HepG2 (cell line): ENCODE measurements around the gene TMEM117.

ENCODE experiments used
- CTCF ChIP-seq: sonication (generic); formaldehyde crosslinking; IDR thresholded peaks from 2 replicates; pipeline ENCODE4 v1.5.0; 2020; ENCODE audit warnings: mild to moderate bottlenecking, missing genetic modification reagents, moderate library complexity
- ESRRA ChIP-seq: sonication (generic); formaldehyde crosslinking; IDR thresholded peaks from 2 replicates; pipeline ENCODE4 v1.5.1; 2020; ENCODE audit warnings: mild to moderate bottlenecking, low read depth, missing genetic modification reagents
- EZH2 ChIP-seq: conservative IDR thresholded peaks from 2 replicates; pipeline ENCODE4 v1.6.1; 2012; ENCODE audit warnings: mild to moderate bottlenecking, low read depth, low read length, moderate library complexity
- JUNB ChIP-seq: sonication (generic); formaldehyde crosslinking; IDR thresholded peaks from 2 replicates; pipeline ENCODE4 v1.8.0; 2022; ENCODE audit warnings: missing genetic modification reagents, mild to moderate bottlenecking, borderline replicate concordance
- POLR2AphosphoS5 ChIP-seq: IDR thresholded peaks from 2 replicates; pipeline ENCODE4 v1.6.1; 2012; ENCODE audit warnings: low read depth, low read length
- RBFOX2 ChIP-seq: fragments of 200-400 bp; formaldehyde crosslinking; IDR thresholded peaks from 2 replicates; pipeline ENCODE4 v1.6.1; 2017; ENCODE audit warnings: low read depth, mild to moderate bottlenecking, low read length
- RFXANK ChIP-seq: IDR thresholded peaks from 2 replicates; pipeline ENCODE4 v1.6.1; 2016
- RNF2 ChIP-seq: fragments of 450-650 bp; conservative IDR thresholded peaks from 2 replicates; pipeline ENCODE4 v1.6.1; 2016; ENCODE audit warnings: low read depth
- USF2 ChIP-seq, 2 experiments: sonication (generic) in 1 of 2; formaldehyde crosslinking in 1 of 2; IDR thresholded peaks; 2 replicates each; pipeline versions ENCODE4 v1.5.1 to v1.6.1; 2011 to 2020; ENCODE audit warnings: borderline replicate concordance in 1 of 2, low read depth in 1 of 2, low read length in 1 of 2, mild to moderate bottlenecking in 1 of 2, missing genetic modification reagents in 1 of 2, moderate library complexity in 1 of 2
- ZBTB39 ChIP-seq: sonication (generic); formaldehyde crosslinking; IDR thresholded peaks from 2 replicates; pipeline ENCODE4 v1.5.0; 2020; ENCODE audit warnings: missing genetic modification reagents
- ZNF589 ChIP-seq: sonication (generic); formaldehyde crosslinking; conservative IDR thresholded peaks from 2 replicates; pipeline ENCODE4 v1.8.0; 2022; ENCODE audit warnings: mild to moderate bottlenecking, moderate library complexity, missing genetic modification reagents
- ZNF678 ChIP-seq: sonication (generic); formaldehyde crosslinking; IDR thresholded peaks from 2 replicates; pipeline ENCODE4 v1.4.0; 2020; ENCODE audit warnings: mild to moderate bottlenecking, missing genetic modification reagents
- ZNF691 ChIP-seq: sonication (generic); formaldehyde crosslinking; IDR thresholded peaks from 2 replicates; pipeline ENCODE4 v1.4.0; 2020; ENCODE audit warnings: missing genetic modification reagents, low read depth, mild to moderate bottlenecking, borderline replicate concordance

- TF ChIP-seq RBFOX2 = no peak
- no peak for TF ChIP-seq EZH2
- no peak for TF ChIP-seq ZNF678
- TF ChIP-seq ESRRA (CRISPR knock-in tag) = no peak
- no peak for TF ChIP-seq RNF2
- no peak for TF ChIP-seq USF2 (IDR thresholded peaks at IDR 0.05; ENCODE audit: low read depth, low read length)
- no peak for TF ChIP-seq USF2 (CRISPR knock-in tag; IDR thresholded peaks at IDR 0.05; ENCODE audit: borderline replicate concordance)
- no peak for TF ChIP-seq CTCF (CRISPR knock-in tag)
- TF ChIP-seq ZBTB39 = no peak
- no peak for TF ChIP-seq RFXANK (CRISPR knock-in tag)
- TF ChIP-seq ZNF691 = no peak
- TF ChIP-seq JUNB = no peak
- no peak for TF ChIP-seq ZNF589
- no peak for TF ChIP-seq POLR2AphosphoS5
Measured at GRCh38 chr12:44253338-44253856, 417.5 kb downstream of the TMEM117 start.
